ENCODE results near the gene IL15. TPM values are rescaled to one million over a fixed set of nuclear protein-coding genes. Genes with fewer than 3 reads are reported as not detected.

The IL15 gene
- total RNA-seq, 1 donor from 2014 or later = 2.2 TPM

- Histone ChIP-seq H3K4me1 (peaks cover 16% of the 10 kb centered on the region), H3K27me3 (ENCODE audit: low read depth) (no peaks in the 10 kb centered on the region), H3K36me3 (no peaks in the 10 kb centered on the region), H3K9me3 (replicated peaks) (no peaks in the 10 kb centered on the region), H3K27ac (replicated peaks) (no peak overlapping the region), H3K4me3 (no peak overlapping the region)
- TF ChIP-seq CTCF (IDR thresholded peaks at IDR 0.05; ENCODE audit: borderline replicate concordance) = no peak
- no peak for DNase-seq
- intact Hi-C loops (cut with micrococcal nuclease) = no loop called here
Observed at GRCh38 chr4:141657550-141658250, 21.3 kb downstream of the IL15 start.

- Histone ChIP-seq H3K36me3 (no peaks in the 10 kb centered on the region), H3K4me1 (peaks cover 15% of the 10 kb centered on the region), H3K4me3 (no peak overlapping the region), H3K27ac (replicated peaks) (no peak overlapping the region), H3K27me3 (ENCODE audit: low read depth) (no peaks in the 10 kb centered on the region), H3K9me3 (replicated peaks) (no peaks in the 10 kb centered on the region)
- TF ChIP-seq CTCF (IDR thresholded peaks at IDR 0.05; ENCODE audit: borderline replicate concordance) = no peak
- intact Hi-C loops (cut with micrococcal nuclease) = no loop called here
- no peak for DNase-seq
Observed at GRCh38 chr4:141658309-141658708, 21.9 kb downstream of the IL15 start.

- DNase-seq = no peak
- Histone ChIP-seq H3K36me3 (no peaks in the 10 kb centered on the region), H3K4me3 (no peak overlapping the region), H3K9me3 (replicated peaks) (no peaks in the 10 kb centered on the region), H3K4me1 (peaks cover 6% of the 10 kb centered on the region), H3K27ac (replicated peaks) (no peak overlapping the region), H3K27me3 (ENCODE audit: low read depth) (no peaks in the 10 kb centered on the region)
- intact Hi-C loops (cut with micrococcal nuclease) = no loop called here
- TF ChIP-seq CTCF (IDR thresholded peaks at IDR 0.05; ENCODE audit: borderline replicate concordance) = no peak
Observed at GRCh38 chr4:141659539-141659938, 23.2 kb downstream of the IL15 start.

GRCh38 chr4:141660880-141661279 is 24.5 kb downstream of the IL15 start:
- Histone ChIP-seq H3K4me3 (no peak overlapping the region), H3K27me3 (ENCODE audit: low read depth) (no peaks in the 10 kb centered on the region), H3K4me1 (no peaks in the 10 kb centered on the region), H3K36me3 (no peaks in the 10 kb centered on the region), H3K9me3 (replicated peaks) (no peaks in the 10 kb centered on the region), H3K27ac (replicated peaks) (no peak overlapping the region)
- no peak for TF ChIP-seq CTCF (IDR thresholded peaks at IDR 0.05; ENCODE audit: borderline replicate concordance)
- intact Hi-C loops (cut with micrococcal nuclease) = no loop called here
- DNase-seq = no peak

GRCh38 chr4:141668200-141668910 is 32.0 kb downstream of the IL15 start:
- H3K27me3 ChIP-seq (ENCODE audit: low read depth) = no peaks in the 10 kb centered on the region
- TF ChIP-seq CTCF (IDR thresholded peaks at IDR 0.05; ENCODE audit: borderline replicate concordance) = no peak
- H3K27ac ChIP-seq (replicated peaks) = no peak overlapping the region
- no peaks in the 10 kb centered on the region for H3K36me3 ChIP-seq
- intact Hi-C loops (cut with micrococcal nuclease) = no loop called here
- no peaks in the 10 kb centered on the region for H3K4me1 ChIP-seq
- H3K4me3 ChIP-seq = no peak overlapping the region
- H3K9me3 ChIP-seq (replicated peaks) = no peaks in the 10 kb centered on the region
- DNase-seq = no peak

Measured in left ventricle myocardium inferior (tissue), 1 donor.